ENCODE data around the gene MYDGF.

DNA sequence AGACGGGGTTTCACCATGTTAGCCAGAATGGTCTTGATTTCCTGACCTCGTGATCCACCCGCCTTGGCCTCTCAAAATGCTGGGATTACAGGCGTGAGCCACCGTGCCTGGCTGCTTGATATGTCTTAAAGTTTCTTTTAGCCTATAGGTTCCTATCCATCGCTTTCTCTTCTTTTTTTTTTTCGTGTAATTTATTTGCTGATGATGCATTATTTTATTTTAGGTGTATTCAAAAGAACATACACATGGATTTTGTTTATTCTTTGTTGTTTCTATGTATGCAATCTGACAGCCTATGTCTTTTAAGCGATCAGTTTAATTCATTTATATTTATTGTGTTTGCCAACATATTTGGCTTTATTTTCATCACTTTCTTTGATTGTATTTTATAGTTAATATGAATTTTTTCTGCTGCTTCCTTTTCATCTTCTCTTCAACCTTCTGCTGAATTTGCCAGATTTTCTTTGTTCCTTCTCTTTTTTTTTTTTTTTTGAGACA is 56.8 kb downstream of the MYDGF start:
- TF ChIP-seq, protein P1, sequence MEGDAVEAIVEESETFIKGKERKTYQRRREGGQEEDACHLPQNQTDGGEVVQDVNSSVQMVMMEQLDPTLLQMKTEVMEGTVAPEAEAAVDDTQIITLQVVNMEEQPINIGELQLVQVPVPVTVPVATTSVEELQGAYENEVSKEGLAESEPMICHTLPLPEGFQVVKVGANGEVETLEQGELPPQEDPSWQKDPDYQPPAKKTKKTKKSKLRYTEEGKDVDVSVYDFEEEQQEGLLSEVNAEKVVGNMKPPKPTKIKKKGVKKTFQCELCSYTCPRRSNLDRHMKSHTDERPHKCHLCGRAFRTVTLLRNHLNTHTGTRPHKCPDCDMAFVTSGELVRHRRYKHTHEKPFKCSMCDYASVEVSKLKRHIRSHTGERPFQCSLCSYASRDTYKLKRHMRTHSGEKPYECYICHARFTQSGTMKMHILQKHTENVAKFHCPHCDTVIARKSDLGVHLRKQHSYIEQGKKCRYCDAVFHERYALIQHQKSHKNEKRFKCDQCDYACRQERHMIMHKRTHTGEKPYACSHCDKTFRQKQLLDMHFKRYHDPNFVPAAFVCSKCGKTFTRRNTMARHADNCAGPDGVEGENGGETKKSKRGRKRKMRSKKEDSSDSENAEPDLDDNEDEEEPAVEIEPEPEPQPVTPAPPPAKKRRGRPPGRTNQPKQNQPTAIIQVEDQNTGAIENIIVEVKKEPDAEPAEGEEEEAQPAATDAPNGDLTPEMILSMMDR (IDR thresholded peaks at IDR 0.05; ENCODE audit: poor library complexity, severe bottlenecking) = no peak
- no peak for TF ChIP-seq MXI1 (conservative IDR thresholded peaks at IDR 0.05; ENCODE audit: poor library complexity, severe bottlenecking)
- TF ChIP-seq EZH2 (IDR thresholded peaks at IDR 0.05; ENCODE audit: borderline replicate concordance, insufficient read depth, low read length, poor library complexity, severe bottlenecking) = no peak
- no peak for TF ChIP-seq SMC3 (conservative IDR thresholded peaks at IDR 0.05; ENCODE audit: poor library complexity)
- TF ChIP-seq, protein P2, sequence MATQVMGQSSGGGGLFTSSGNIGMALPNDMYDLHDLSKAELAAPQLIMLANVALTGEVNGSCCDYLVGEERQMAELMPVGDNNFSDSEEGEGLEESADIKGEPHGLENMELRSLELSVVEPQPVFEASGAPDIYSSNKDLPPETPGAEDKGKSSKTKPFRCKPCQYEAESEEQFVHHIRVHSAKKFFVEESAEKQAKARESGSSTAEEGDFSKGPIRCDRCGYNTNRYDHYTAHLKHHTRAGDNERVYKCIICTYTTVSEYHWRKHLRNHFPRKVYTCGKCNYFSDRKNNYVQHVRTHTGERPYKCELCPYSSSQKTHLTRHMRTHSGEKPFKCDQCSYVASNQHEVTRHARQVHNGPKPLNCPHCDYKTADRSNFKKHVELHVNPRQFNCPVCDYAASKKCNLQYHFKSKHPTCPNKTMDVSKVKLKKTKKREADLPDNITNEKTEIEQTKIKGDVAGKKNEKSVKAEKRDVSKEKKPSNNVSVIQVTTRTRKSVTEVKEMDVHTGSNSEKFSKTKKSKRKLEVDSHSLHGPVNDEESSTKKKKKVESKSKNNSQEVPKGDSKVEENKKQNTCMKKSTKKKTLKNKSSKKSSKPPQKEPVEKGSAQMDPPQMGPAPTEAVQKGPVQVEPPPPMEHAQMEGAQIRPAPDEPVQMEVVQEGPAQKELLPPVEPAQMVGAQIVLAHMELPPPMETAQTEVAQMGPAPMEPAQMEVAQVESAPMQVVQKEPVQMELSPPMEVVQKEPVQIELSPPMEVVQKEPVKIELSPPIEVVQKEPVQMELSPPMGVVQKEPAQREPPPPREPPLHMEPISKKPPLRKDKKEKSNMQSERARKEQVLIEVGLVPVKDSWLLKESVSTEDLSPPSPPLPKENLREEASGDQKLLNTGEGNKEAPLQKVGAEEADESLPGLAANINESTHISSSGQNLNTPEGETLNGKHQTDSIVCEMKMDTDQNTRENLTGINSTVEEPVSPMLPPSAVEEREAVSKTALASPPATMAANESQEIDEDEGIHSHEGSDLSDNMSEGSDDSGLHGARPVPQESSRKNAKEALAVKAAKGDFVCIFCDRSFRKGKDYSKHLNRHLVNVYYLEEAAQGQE (IDR thresholded peaks at IDR 0.05; ENCODE audit: borderline replicate concordance) = no peak
- no peak for TF ChIP-seq POLR2AphosphoS5 (IDR thresholded peaks at IDR 0.05)
